Mesendoderm (in vitro differentiated cells): ENCODE measurements around the gene DDI2.
"Not testable (repeated sequence)": the region's sequence is repeated elsewhere in the genome, so short reads cannot be mapped to it uniquely, and the experiment has no call there.

ENCODE experiments used
- DNase-seq: peaks from one replicate; pipeline ENCODE4 v3.0.0; 2013
- H2AK5ac ChIP-seq: 2 replicates; pipeline ENCODE4 v1.6.1; 2013; ENCODE audit warnings: low read length, inconsistent platforms
- H2BK120ac ChIP-seq: 2 replicates; pipeline ENCODE4 v1.6.1; 2013; ENCODE audit warnings: low read depth, mild to moderate bottlenecking, low read length, moderate library complexity, mixed read lengths
- H2BK15ac ChIP-seq: replicated peaks from 2 replicates; pipeline ENCODE4 v1.6.1; 2013; ENCODE audit warnings: low read depth, mild to moderate bottlenecking, moderate library complexity
- H2BK5ac ChIP-seq: 2 replicates; pipeline ENCODE4 v1.6.1; 2013; ENCODE audit warnings: low read length, inconsistent platforms
- H3K18ac ChIP-seq: 2 replicates; pipeline ENCODE4 v1.6.1; 2013; ENCODE audit warnings: mild to moderate bottlenecking, low read length, mixed read lengths
- H3K23ac ChIP-seq: one replicate; pipeline ENCODE4 v1.6.1; 2013; ENCODE audit warnings: low read length
- H3K27ac ChIP-seq: 2 replicates; pipeline ENCODE4 v1.5.1; 2013; ENCODE audit warnings: low read depth, mild to moderate bottlenecking, inconsistent platforms, low read length, moderate library complexity
- H3K27me3 ChIP-seq: 2 replicates; pipeline ENCODE4 v1.6.1; 2013; ENCODE audit warnings: low read length, control low read depth, mild to moderate bottlenecking, inconsistent platforms; ENCODE audit not compliant: insufficient read depth, poor library complexity
- H3K36me3 ChIP-seq: 2 replicates; pipeline ENCODE4 v1.6.1; 2013; ENCODE audit warnings: low read length, inconsistent platforms; ENCODE audit not compliant: control insufficient read depth, insufficient read depth
- H3K4ac ChIP-seq: one replicate; pipeline ENCODE4 v1.6.1; 2013; ENCODE audit warnings: low read depth, mild to moderate bottlenecking, low read length, moderate library complexity
- H3K4me1 ChIP-seq: 2 replicates; pipeline ENCODE4 v1.6.1; 2013; ENCODE audit warnings: low read depth, low read length, inconsistent platforms; ENCODE audit not compliant: control insufficient read depth
- H3K4me2 ChIP-seq: 2 replicates; pipeline ENCODE4 v1.6.1; 2013; ENCODE audit warnings: low read length
- H3K4me3 ChIP-seq: 2 replicates; pipeline ENCODE4 v1.5.1; 2013; ENCODE audit warnings: mild to moderate bottlenecking, low read length
- H3K56ac ChIP-seq: one replicate; pipeline ENCODE4 v1.6.1; 2013; ENCODE audit warnings: low read length
- H3K79me1 ChIP-seq: 2 replicates; pipeline ENCODE4 v1.6.1; 2013; ENCODE audit warnings: low read length, inconsistent platforms
- H3K79me2 ChIP-seq: 2 replicates; pipeline ENCODE4 v1.6.1; 2013; ENCODE audit warnings: mild to moderate bottlenecking, low read length; ENCODE audit not compliant: control insufficient read depth, insufficient read depth
- H3K9ac ChIP-seq: 2 replicates; pipeline ENCODE4 v1.6.1; 2013; ENCODE audit warnings: low read length, inconsistent platforms
- H4K5ac ChIP-seq: one replicate; pipeline ENCODE4 v1.6.1; 2013; ENCODE audit warnings: low read length
- H4K8ac ChIP-seq: one replicate; pipeline ENCODE4 v1.6.1; 2013; ENCODE audit warnings: low read depth, mild to moderate bottlenecking, control low read depth, low read length, moderate library complexity
- WGBS: extraction: QIAGEN DNeasy Blood & Tissue Kit; methylation state at CpG from one replicate; pipeline ENCODE4 v1.1.7; 2013; ENCODE audit warnings: low lambda C conversion rate, missing lambda C conversion rate; ENCODE audit not compliant: insufficient coverage; ENCODE audit errors: extremely low coverage; 5-methylcytosine and 5-hydroxymethylcytosine counted together

Gene DDI2

GRCh38 chr1:15699321-15699720 is 82.1 kb downstream of the DDI2 start:
- not testable (repeated sequence) for H3K18ac ChIP-seq, H3K79me2 ChIP-seq, H3K36me3 ChIP-seq, H3K4ac ChIP-seq, H3K27me3 ChIP-seq, H3K27ac ChIP-seq, DNase-seq, H4K5ac ChIP-seq, H3K23ac ChIP-seq, H3K4me1 ChIP-seq, H2AK5ac ChIP-seq, H3K56ac ChIP-seq, H3K4me3 ChIP-seq, H2BK5ac ChIP-seq, H2BK120ac ChIP-seq, H3K9ac ChIP-seq, H3K4me2 ChIP-seq, H4K8ac ChIP-seq, H2BK15ac ChIP-seq
- H3K79me1 ChIP-seq = peaks cover 20% of the 10 kb centered on the region
- WGBS = no CpG with 5 or more reads among the region's 4 CpGs

- no peak overlapping the region for H4K8ac ChIP-seq
- H3K4me1 ChIP-seq = no peaks in the 10 kb centered on the region
- H3K18ac ChIP-seq = no peak overlapping the region
- no peak overlapping the region for H2AK5ac ChIP-seq
- no peak overlapping the region for H3K27ac ChIP-seq
- H3K27me3 ChIP-seq = no peaks in the 10 kb centered on the region
- peaks cover 21% of the 10 kb centered on the region for H3K79me1 ChIP-seq
- peaks cover 3% of the 10 kb centered on the region for H3K79me2 ChIP-seq
- DNase-seq = no peak
- H3K4me2 ChIP-seq = no peak overlapping the region
- H3K4me3 ChIP-seq = no peak overlapping the region
- H2BK15ac ChIP-seq = no peak overlapping the region
- no CpG with 5 or more reads among the region's 6 CpGs for WGBS
- no peak overlapping the region for H3K9ac ChIP-seq
- H3K23ac ChIP-seq = no peak overlapping the region
- no peak overlapping the region for H3K4ac ChIP-seq
- no peak overlapping the region for H4K5ac ChIP-seq
- no peak overlapping the region for H3K56ac ChIP-seq
- H2BK120ac ChIP-seq = no peak overlapping the region
- no peak overlapping the region for H2BK5ac ChIP-seq
- peaks cover 1% of the 10 kb centered on the region for H3K36me3 ChIP-seq
Measured at GRCh38 chr1:15700508-15700907, 83.2 kb downstream of the DDI2 start.

- Histone ChIP-seq H3K79me2 (peaks cover 3% of the 10 kb centered on the region), H2BK5ac (no peak overlapping the region), H3K23ac (no peak overlapping the region), H2BK120ac (no peak overlapping the region), H3K4me2 (no peak overlapping the region), H3K4ac (no peak overlapping the region), H3K36me3 (peaks cover 1% of the 10 kb centered on the region), H3K79me1 (peaks cover 21% of the 10 kb centered on the region), H4K8ac (no peak overlapping the region), H4K5ac (no peak overlapping the region), H3K4me1 (no peaks in the 10 kb centered on the region), H3K9ac (no peak overlapping the region), H3K4me3 (no peak overlapping the region), H2BK15ac (no peak overlapping the region), H3K27me3 (no peaks in the 10 kb centered on the region), H3K18ac (no peak overlapping the region), H2AK5ac (no peak overlapping the region), H3K56ac (no peak overlapping the region), H3K27ac (no peak overlapping the region)
- no peak for DNase-seq
- no CpG with 5 or more reads among the region's 8 CpGs for WGBS
Measured at GRCh38 chr1:15701784-15702183, 84.5 kb downstream of the DDI2 start.

GRCh38 chr1:15702722-15703550 is 85.7 kb downstream of the DDI2 start:
- peak; percentile 49 for DNase-seq
- Histone ChIP-seq H3K27ac (no peak overlapping the region), H3K56ac (no peak overlapping the region), H2BK15ac (no peak overlapping the region), H3K4ac (no peak overlapping the region), H2BK5ac (no peak overlapping the region), H3K18ac (no peak overlapping the region), H3K4me3 (no peak overlapping the region), H4K5ac (no peak overlapping the region), H4K8ac (no peak overlapping the region), H3K9ac (no peak overlapping the region), H3K23ac (no peak overlapping the region), H3K36me3 (peaks cover 1% of the 10 kb centered on the region), H3K27me3 (no peaks in the 10 kb centered on the region), H2BK120ac (no peak overlapping the region), H3K4me2 (no peak overlapping the region), H3K79me2 (peaks cover 2% of the 10 kb centered on the region), H3K4me1 (no peaks in the 10 kb centered on the region), H2AK5ac (no peak overlapping the region), H3K79me1 (peaks cover 18% of the 10 kb centered on the region)
- WGBS = no CpG with 5 or more reads among the region's 19 CpGs

GRCh38 chr1:15703562-15703961 is 86.3 kb downstream of the DDI2 start:
- no peak for DNase-seq
- Histone ChIP-seq H3K4ac (no peak overlapping the region), H3K9ac (no peak overlapping the region), H3K56ac (no peak overlapping the region), H3K4me1 (no peaks in the 10 kb centered on the region), H3K23ac (no peak overlapping the region), H3K27me3 (no peaks in the 10 kb centered on the region), H3K4me2 (no peak overlapping the region), H3K79me2 (peaks cover 2% of the 10 kb centered on the region), H3K36me3 (peaks cover 1% of the 10 kb centered on the region), H4K8ac (no peak overlapping the region), H2BK120ac (no peak overlapping the region), H3K79me1 (peaks cover 19% of the 10 kb centered on the region), H2BK5ac (no peak overlapping the region), H2BK15ac (no peak overlapping the region), H3K4me3 (no peak overlapping the region), H2AK5ac (no peak overlapping the region), H3K18ac (no peak overlapping the region), H3K27ac (no peak overlapping the region), H4K5ac (no peak overlapping the region)
- no CpG with 5 or more reads among the region's 9 CpGs for WGBS
